PC-3 (cell line): ENCODE data around the gene EED. TPM values are rescaled to one million over a fixed set of nuclear protein-coding genes. Genes with fewer than 3 reads are reported as not detected.

ENCODE experiments used
- ATAC-seq: fragments of 200-7000 bp; cut with Tn5 transposase; 2 replicates; pipeline ENCODE4 v1.9.1; 2020; ENCODE audit warnings: mild to moderate bottlenecking, moderate library complexity
- BruUV-seq: library from RNA; stranded (reverse); fragments of 400-500 nt; replicated peaks from 2 replicates; lab custom pipeline; 2021; lab: Mats Ljungman, UMichigan
- CTCF ChIA-PET: fragments of 300-600 bp; sonication (Branson Sonifier 250); formaldehyde crosslinking; loops from one replicate; lab custom pipeline; 2022; ENCODE audit warnings: antibody characterized with exemption; lab: Charles Lee
- POLR2A ChIA-PET: fragments of 300-600 bp; sonication (Branson Sonifier 250); formaldehyde crosslinking; loops from one replicate; lab custom pipeline; 2022; ENCODE audit warnings: antibody characterized with exemption; ENCODE audit not compliant: unreplicated experiment; lab: Charles Lee
- DNase-seq: peaks from one replicate; pipeline ENCODE4 v3.0.0-alpha.2; 2015
- H2AFZ ChIP-seq: fragments of 300-600 bp; sonication (generic); 2 replicates; pipeline ENCODE4 v1.6.0; 2016; ENCODE audit warnings: antibody characterized with exemption, low read length
- H3F3A ChIP-seq: fragments of 300-600 bp; sonication (generic); one replicate; pipeline ENCODE4 v1.6.0; 2017; ENCODE audit warnings: antibody characterized with exemption, low read length, control low read depth, mild to moderate bottlenecking; ENCODE audit not compliant: unreplicated experiment
- H3K27ac ChIP-seq: fragments of 300-600 bp; sonication (generic); 2 replicates; pipeline ENCODE4 v1.5.1; 2016; ENCODE audit warnings: mild to moderate bottlenecking, low read length
- H3K27me3 ChIP-seq: fragments of 300-600 bp; sonication (generic); 2 replicates; pipeline ENCODE4 v1.6.1; 2016; ENCODE audit warnings: low read length, mixed read lengths
- H3K36me3 ChIP-seq: fragments of 300-600 bp; sonication (generic); 2 replicates; pipeline ENCODE4 v1.6.1; 2016; ENCODE audit warnings: low read depth, mixed run types, low read length, mixed read lengths
- H3K4me1 ChIP-seq: fragments of 300-600 bp; sonication (generic); 2 replicates; pipeline ENCODE4 v1.5.1; 2016; ENCODE audit warnings: low read length; ENCODE audit not compliant: insufficient read depth
- H3K4me2 ChIP-seq: fragments of 300-600 bp; sonication (generic); 2 replicates; pipeline ENCODE4 v1.6.0; 2016; ENCODE audit warnings: low read length
- H3K4me3 ChIP-seq: fragments of 300-600 bp; sonication (generic); 2 replicates; pipeline ENCODE4 v1.5.1; 2016; ENCODE audit warnings: mild to moderate bottlenecking, low read length, mixed read lengths
- H3K79me2 ChIP-seq: fragments of 300-600 bp; sonication (generic); 2 replicates; pipeline ENCODE4 v1.6.1; 2017; ENCODE audit warnings: low read length, mixed read lengths
- H3K9ac ChIP-seq: fragments of 300-600 bp; sonication (generic); 2 replicates; pipeline ENCODE4 v1.6.0; 2016; ENCODE audit warnings: mild to moderate bottlenecking, low read length
- H3K9me2 ChIP-seq: fragments of 300-600 bp; sonication (generic); replicated peaks from 2 replicates; pipeline ENCODE4 v1.6.1; 2016; ENCODE audit warnings: mixed run types, low read length, mixed read lengths
- H3K9me3 ChIP-seq: fragments of 300-600 bp; sonication (generic); 2 replicates; pipeline ENCODE4 v1.6.1; 2016; ENCODE audit warnings: low read length, mixed read lengths
- H4K20me1 ChIP-seq: fragments of 300-600 bp; sonication (generic); 2 replicates; pipeline ENCODE4 v1.6.1; 2016; ENCODE audit warnings: low read length, mixed read lengths
- CTCF ChIP-seq: fragments of 300-600 bp; sonication (generic); conservative IDR thresholded peaks from 2 replicates; pipeline ENCODE4 v1.5.1; 2017; ENCODE audit warnings: antibody characterized with exemption, low read depth, mild to moderate bottlenecking, low read length
- EZH2 ChIP-seq: fragments of 300-600 bp; sonication (generic); IDR thresholded peaks from one replicate; pipeline ENCODE4 v1.6.1; 2017; ENCODE audit warnings: antibody characterized with exemption, mild to moderate bottlenecking, low read length; ENCODE audit not compliant: unreplicated experiment
- EZH2phosphoT487 ChIP-seq: fragments of 300-600 bp; sonication (generic); IDR thresholded peaks from 2 replicates; pipeline ENCODE4 v1.6.1; 2018; ENCODE audit warnings: mild to moderate bottlenecking, antibody characterized with exemption, low read length, borderline replicate concordance
- intact Hi-C: fragments of 100-400 bp; cut with micrococcal nuclease; formaldehyde crosslinking; loops from 2 replicates; pipeline ENCODE4 v1.9.0; 2023
- total RNA-seq: library from RNA; depleted of rRNA; stranded (reverse); fragments of >200 nt; gene quantifications from 2 replicates; pipeline ENCODE4 v1.2.3, GENCODE V29; 2014

The EED gene
- total RNA-seq, 1 experiment from 2014 or later, result 17.6 TPM

DNA sequence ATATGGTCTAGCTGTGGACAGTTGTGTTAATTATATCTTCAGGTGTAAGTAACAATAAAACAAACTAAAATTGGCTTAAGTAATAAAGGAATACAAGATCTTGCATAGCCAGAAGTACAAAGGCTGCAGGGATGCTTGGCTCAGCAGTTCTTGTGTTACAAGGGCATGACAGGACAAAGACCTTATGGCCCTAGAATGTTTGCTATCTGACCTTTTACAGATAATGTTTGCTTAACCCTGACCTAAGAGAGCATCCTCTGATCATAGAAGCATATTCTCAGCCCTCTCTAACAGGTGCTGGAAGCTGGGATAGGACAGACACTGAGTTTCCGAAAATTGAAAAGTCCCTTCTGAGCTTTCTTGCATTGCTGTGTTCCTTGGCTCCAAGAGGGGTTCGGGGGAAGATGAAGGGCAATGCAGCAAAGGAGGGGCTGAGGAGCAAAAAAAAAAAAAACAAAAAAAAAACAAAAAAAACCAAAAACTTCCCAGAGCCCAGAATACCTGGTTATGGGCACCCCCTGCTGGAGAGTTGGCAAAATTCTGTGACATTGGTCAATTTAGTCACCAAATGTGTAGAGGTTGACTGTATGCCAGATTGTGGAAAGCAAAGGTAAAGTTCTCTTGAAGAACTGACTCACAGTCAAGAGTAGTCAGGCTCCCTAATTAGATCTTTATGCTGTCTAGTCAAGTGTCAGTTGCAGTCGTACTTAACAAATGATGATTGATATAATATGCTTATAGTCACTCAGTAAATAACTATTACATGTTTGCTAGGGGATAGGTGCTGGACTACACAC is 47.1 kb downstream of the EED start:
- Histone ChIP-seq H3K27me3 (no peaks in the 10 kb centered on the region), H3K79me2 (no peaks in the 10 kb centered on the region), H3F3A (no peaks in the 10 kb centered on the region), H3K9ac (no peak overlapping the region), H3K27ac (no peak overlapping the region), H3K4me2 (no peak overlapping the region), H3K9me2 (no peaks in the 10 kb centered on the region), H3K4me1 (no peaks in the 10 kb centered on the region), H3K36me3 (no peaks in the 10 kb centered on the region), H4K20me1 (no peaks in the 10 kb centered on the region), H3K9me3 (no peaks in the 10 kb centered on the region), H2AFZ (no peak overlapping the region), H3K4me3 (no peak overlapping the region)
- ChIA-PET POLR2A (no interaction called here), CTCF (no interaction called here)
- intact Hi-C loops, result loop anchor here (1.0 to 5.0 kb wide), 2 partner anchors 47 to 349 kb away; partner anchors contain the start of gene EED
- DNase-seq, result peak; percentile 79
- BruUV-seq, result no TSS peak
- TF ChIP-seq EZH2phosphoT487, result no peak
- TF ChIP-seq CTCF, result peak; percentile 75
- ATAC-seq, result peak; percentile 45

DNA sequence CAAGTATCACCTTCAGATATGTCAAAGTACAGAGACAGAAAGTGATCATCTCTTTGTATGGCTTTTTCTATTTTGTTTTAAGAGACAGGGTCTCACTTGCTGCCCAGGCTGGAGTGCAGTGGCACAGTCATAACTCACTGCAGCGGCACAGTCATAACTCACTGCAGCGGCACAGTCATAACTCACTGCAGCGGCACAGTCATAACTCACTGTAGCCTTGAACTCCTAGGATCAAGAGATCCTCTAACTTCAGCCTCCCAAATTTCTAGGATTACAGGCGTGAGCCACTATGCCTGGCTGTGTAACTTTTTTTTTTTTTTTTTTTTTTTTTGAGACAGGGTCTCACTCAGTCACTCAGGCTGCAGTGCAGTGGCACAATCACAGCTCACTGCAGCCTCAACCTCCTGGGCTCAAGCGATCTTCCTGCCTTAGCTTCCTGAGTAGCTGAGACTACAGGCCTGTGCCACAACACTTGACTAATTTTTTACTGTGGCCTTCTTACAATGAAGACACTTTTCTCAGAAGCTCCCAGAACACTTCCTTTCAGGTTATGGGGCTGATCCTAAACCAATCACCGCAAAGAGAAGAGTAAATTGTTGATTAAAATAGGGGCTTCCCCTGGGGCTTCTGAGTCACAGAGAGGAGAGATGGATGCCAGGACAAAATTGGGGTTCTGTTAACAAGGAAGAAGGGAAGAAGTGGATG is 48.5 kb downstream of the EED start:
- Histone ChIP-seq H3K9me3 (no peaks in the 10 kb centered on the region), H3K79me2 (no peaks in the 10 kb centered on the region), H3K4me2 (no peak overlapping the region), H4K20me1 (no peaks in the 10 kb centered on the region), H3K4me3 (no peak overlapping the region), H3K36me3 (no peaks in the 10 kb centered on the region), H3K27me3 (no peaks in the 10 kb centered on the region), H3K9ac (no peak overlapping the region), H3K27ac (no peak overlapping the region), H3K4me1 (no peaks in the 10 kb centered on the region), H2AFZ (no peak overlapping the region), H3K9me2 (no peaks in the 10 kb centered on the region), H3F3A (no peaks in the 10 kb centered on the region)
- POLR2A ChIA-PET, result no interaction called here
- no peak for ATAC-seq
- intact Hi-C loops, result loop anchor here (5.0 kb wide), 1 partner anchor 351 kb away; no protein-coding TSS in a partner anchor
- CTCF ChIA-PET, result no interaction called here
- TF ChIP-seq EZH2 (no peak), EZH2phosphoT487 (no peak), CTCF (no peak)
- no peak for DNase-seq
- BruUV-seq, result no TSS peak
